K562 (cell line): ENCODE results near the gene SCG3. TPM values are rescaled to one million over a fixed set of nuclear protein-coding genes. Genes with fewer than 3 reads are reported as not detected.
A peak's percentile ranks its signal among the peaks of the same experiment; 100 is the strongest.

Experiments
- ATAC-seq: fragments of 200-7000 bp; cut with Tn5 transposase; 3 replicates; pipeline ENCODE4 v1.9.1; 2020; ENCODE audit warnings: moderate library complexity
- BruUV-seq: library from RNA; stranded (reverse); fragments of 400-500 nt; replicated peaks from 2 replicates; lab custom pipeline; 2021; lab: Mats Ljungman, UMichigan
- CTCF ChIA-PET: fragments of 300-600 bp; formaldehyde crosslinking; extraction: SDS; loops from one replicate; lab custom pipeline; 2021; ENCODE audit warnings: low intra/inter-chr PET ratio; lab: Yijun Ruan, JAX
- POLR2A ChIA-PET: fragments of 300-600, 350-650 bp; sonication (Branson Sonifier 250); formaldehyde crosslinking; extraction: SDS; loops from one replicate; lab custom pipeline; 2021; ENCODE audit warnings: antibody characterized with exemption, inconsistent platforms; lab: Yijun Ruan, JAX
- DNase-seq, 4 experiments: peaks; one replicate each; pipeline versions ENCODE4 v3.0.0 to v3.0.0-alpha.2; 2011 to 2018; ENCODE audit warnings: low spot score in 3 of 4, mixed read lengths in 3 of 4; ENCODE audit errors: extremely low read depth in 1 of 4
- FAIRE-seq: peaks from 2 replicates; lab custom pipeline; 2011; peaks lifted over from hg19 to GRCh38; lab: Jason Lieb, UNC
- H2AFZ ChIP-seq: 2 replicates; pipeline ENCODE4 v1.6.0; 2011; ENCODE audit warnings: low read depth, low read length, control low read depth, inconsistent platforms
- H3K27ac ChIP-seq: fragments of 200-600 bp; 3 replicates; pipeline ENCODE4 v1.8.0; 2011; ENCODE audit warnings: low read depth, mild to moderate bottlenecking, control low read depth, inconsistent platforms, low read length, moderate library complexity, mixed read lengths; ENCODE audit errors: extremely low read depth
- H3K27me3 ChIP-seq, 2 experiments: fragments of 300-600 bp in 1 of 2; 2 replicates in 1 of 2; 3 replicates in 1 of 2; pipeline versions ENCODE4 v1.6.0 to v1.8.0; 2011; ENCODE audit warnings: inconsistent platforms in 2 of 2, low read length in 2 of 2, mild to moderate bottlenecking in 1 of 2, mixed read lengths in 1 of 2, moderate library complexity in 1 of 2; ENCODE audit not compliant: control insufficient read depth in 2 of 2, insufficient read depth in 2 of 2
- H3K36me3 ChIP-seq: fragments of 300-600 bp; 3 replicates; pipeline ENCODE4 v1.8.0; 2011; ENCODE audit warnings: mild to moderate bottlenecking, low read length, inconsistent platforms; ENCODE audit not compliant: control insufficient read depth, insufficient read depth
- H3K4me1 ChIP-seq, 2 experiments: fragments of 200-600 bp in 1 of 2; replicated peaks in 1 of 2; 2 replicates in 1 of 2; 3 replicates in 1 of 2; pipeline versions ENCODE4 v1.5.1 to v1.8.0; 2011; ENCODE audit warnings: inconsistent platforms in 2 of 2, low read length in 2 of 2, mild to moderate bottlenecking in 1 of 2, mixed read lengths in 1 of 2, moderate library complexity in 1 of 2; ENCODE audit not compliant: control insufficient read depth in 2 of 2, insufficient read depth in 2 of 2
- H3K4me2 ChIP-seq: 2 replicates; pipeline ENCODE4 v1.6.1; 2011; ENCODE audit warnings: low read length, control low read depth, inconsistent platforms, mixed read lengths; ENCODE audit not compliant: insufficient read depth
- H3K4me3 ChIP-seq: fragments of 200-600 bp; sonication (generic), shearing (Covaris generic); 2 replicates; pipeline ENCODE4 v1.5.1; 2016; ENCODE audit warnings: control low read depth, inconsistent platforms
- H3K79me2 ChIP-seq: fragments of 200-600 bp; 3 replicates; pipeline ENCODE4 v1.8.0; 2011; ENCODE audit warnings: low read length, inconsistent platforms; ENCODE audit not compliant: control insufficient read depth, insufficient read depth
- H3K9ac ChIP-seq, 2 experiments: 2 replicates each; pipeline versions ENCODE4 v1.6.0 to v1.6.1; 2011; ENCODE audit warnings: low read depth in 2 of 2, low read length in 2 of 2, control low read depth in 1 of 2, inconsistent platforms in 1 of 2, mild to moderate bottlenecking in 1 of 2, mixed read lengths in 1 of 2; ENCODE audit not compliant: insufficient read depth in 1 of 2
- H3K9me1 ChIP-seq: one replicate; pipeline ENCODE4 v1.6.0; 2011; ENCODE audit warnings: inconsistent platforms, mild to moderate bottlenecking, low read length, moderate library complexity; ENCODE audit not compliant: control insufficient read depth, insufficient read depth
- H3K9me3 ChIP-seq: replicated peaks from 2 replicates; pipeline ENCODE4 v1.5.1; 2011; ENCODE audit warnings: low read depth, low read length, inconsistent platforms; ENCODE audit not compliant: control insufficient read depth, insufficient read depth
- H4K20me1 ChIP-seq: replicated peaks from 2 replicates; pipeline ENCODE4 v1.6.1; 2011; ENCODE audit warnings: low read length, inconsistent platforms, mixed read lengths; ENCODE audit not compliant: control insufficient read depth, insufficient read depth
- BACH1 ChIP-seq: fragments of 200-800 bp; sonication (Bioruptor generic); IDR thresholded peaks from 2 replicates; pipeline ENCODE4 v1.6.1; 2016; ENCODE audit warnings: missing genetic modification characterization, missing compliant biosample characterization
- DDX20 ChIP-seq: fragments of 450-650 bp; IDR thresholded peaks from 2 replicates; pipeline ENCODE4 v1.6.1; 2016; ENCODE audit warnings: missing genetic modification characterization, low read depth, mild to moderate bottlenecking, missing compliant biosample characterization, moderate library complexity
- E2F3 ChIP-seq: fragments of 250-450 bp; sonication (Bioruptor Pico); IDR thresholded peaks from 2 replicates; pipeline ENCODE4 v1.4.0; 2020; ENCODE audit warnings: mild to moderate bottlenecking
- ESRRB ChIP-seq: fragments of 250-450 bp; sonication (Bioruptor Pico); IDR thresholded peaks from 2 replicates; pipeline ENCODE4 v1.5.0; 2020; ENCODE audit warnings: mild to moderate bottlenecking, moderate library complexity, borderline replicate concordance
- KAT7 ChIP-seq: sonication (generic); formaldehyde crosslinking; IDR thresholded peaks from 2 replicates; pipeline ENCODE4 v1.8.0; 2022; ENCODE audit warnings: missing genetic modification reagents, mild to moderate bottlenecking, borderline replicate concordance
- MEF2D ChIP-seq: conservative IDR thresholded peaks from 2 replicates; pipeline ENCODE4 v1.6.1; 2016; ENCODE audit warnings: low read depth, missing genetic modification characterization, missing compliant biosample characterization
- MTA3 ChIP-seq: fragments of 450-650 bp; formaldehyde crosslinking; IDR thresholded peaks from 2 replicates; pipeline ENCODE4 v1.6.1; 2017; ENCODE audit warnings: mild to moderate bottlenecking, borderline replicate concordance
- NFXL1 ChIP-seq: fragments of 450-650 bp; formaldehyde crosslinking; IDR thresholded peaks from 2 replicates; pipeline ENCODE4 v1.4.0; 2021; ENCODE audit warnings: mild to moderate bottlenecking
- SRF ChIP-seq, 2 experiments: fragments of 250-450, 450-650 bp in 1 of 2; sonication (Bioruptor Pico) in 1 of 2; sonication (generic) in 1 of 2; formaldehyde crosslinking; IDR thresholded peaks; 2 replicates each; pipeline versions ENCODE4 v1.5.0 to v1.5.1; 2020 to 2022; ENCODE audit warnings: mild to moderate bottlenecking in 1 of 2, missing genetic modification reagents in 1 of 2
- TEAD1 ChIP-seq, 2 experiments: fragments of 450-650 bp in 1 of 2; sonication (generic) in 1 of 2; formaldehyde crosslinking; IDR thresholded peaks; 2 replicates each; pipeline versions ENCODE4 v1.4.0 to v1.8.0; 2020 to 2022; ENCODE audit warnings: mild to moderate bottlenecking in 2 of 2, missing genetic modification reagents in 1 of 2
- TEAD2 ChIP-seq: fragments of 450-650 bp; IDR thresholded peaks from 2 replicates; pipeline ENCODE4 v1.6.1; 2016; ENCODE audit warnings: missing genetic modification characterization, control low read depth, missing compliant biosample characterization
- ZKSCAN1 ChIP-seq: fragments of 150-350 bp; IDR thresholded peaks from 2 replicates; pipeline ENCODE4 v1.6.1; 2016; ENCODE audit warnings: low read depth, low read length
- ZKSCAN8 ChIP-seq: fragments of 200-800 bp; sonication (Bioruptor generic); IDR thresholded peaks from 2 replicates; pipeline ENCODE4 v1.6.1; 2016; ENCODE audit warnings: missing genetic modification characterization, missing compliant biosample characterization
- ZNF175 ChIP-seq: fragments of 200-800 bp; sonication (Bioruptor generic); IDR thresholded peaks from 2 replicates; pipeline ENCODE4 v1.6.1; 2016; ENCODE audit warnings: low read depth, mild to moderate bottlenecking, missing genetic modification characterization, missing compliant biosample characterization
- ZNF41 ChIP-seq: fragments of 250-450 bp; sonication (Bioruptor Pico); conservative IDR thresholded peaks from 2 replicates; pipeline ENCODE4 v1.4.0; 2020; ENCODE audit warnings: mild to moderate bottlenecking
- ZNF583 ChIP-seq: fragments of 250-450 bp; sonication (Bioruptor Pico); IDR thresholded peaks from 2 replicates; pipeline ENCODE4 v1.4.0; 2020
- ZNF586 ChIP-seq: fragments of 450-650 bp; formaldehyde crosslinking; conservative IDR thresholded peaks from 2 replicates; pipeline ENCODE4 v1.4.0; 2020; ENCODE audit warnings: mild to moderate bottlenecking, moderate library complexity
- ZNF79 ChIP-seq: fragments of 250-450 bp; sonication (Bioruptor Pico); IDR thresholded peaks from 2 replicates; pipeline ENCODE4 v1.4.0; 2020; ENCODE audit warnings: low read depth, mild to moderate bottlenecking, moderate library complexity
- WGBS: fragments of 100-300 bp; shearing (Covaris generic); methylation state at CpG from one replicate; pipeline ENCODE4 v1.1.6; 2016; ENCODE audit warnings: low coverage, mixed read lengths; ENCODE audit not compliant: insufficient coverage; ENCODE audit errors: missing lambda C conversion rate; 5-methylcytosine and 5-hydroxymethylcytosine counted together
- in situ Hi-C: fragments of 300-500 bp; cut with MboI; formaldehyde crosslinking; loops from 4 replicates; pipeline ENCODE4 v1.15.0; 2018; ENCODE audit warnings: inconsistent platforms, mixed read lengths
- intact Hi-C: fragments of 100-400 bp; cut with micrococcal nuclease; formaldehyde crosslinking; loops from 2 replicates; pipeline ENCODE4 v1.14.2; 2022
- polyA plus RNA-seq, 8 experiments: library from polyadenylated mRNA; depleted of rRNA in 4 of 8; stranded (reverse) in 5 of 8; unstranded in 3 of 8; fragments of >200 nt; fragmentation: Nextera tagmentation in 2 of 8; fragmentation: Illumina TruSeq in 1 of 8; extraction: Ambion mirVana in 2 of 8; extraction: Trizol in 1 of 8; gene quantifications; 2 replicates each; pipeline versions ENCODE4 v1.2.1 to v1.2.3, GENCODE V29; 2011 to 2014; ENCODE audit warnings: inconsistent platforms in 1 of 8, missing spikeins in 1 of 8
- total RNA-seq, 7 experiments: library from RNA; depleted of rRNA in 6 of 7; stranded (reverse); fragments of >200 nt in 6 of 7; fragmentation: Illumina TruSeq in 2 of 7; extraction: Trizol in 2 of 7; gene quantifications; 2 replicates each; pipeline versions ENCODE4 v1.2.1 to v1.2.3, GENCODE V29; 2011 to 2021; ENCODE audit warnings: low replicate concordance in 1 of 7
- TF ChIP-seq, protein P1 (sequence below): fragments of 450-650 bp; IDR thresholded peaks from 2 replicates; pipeline ENCODE4 v1.6.1; 2016; ENCODE audit warnings: missing biosample characterization, missing genetic modification characterization
- TF ChIP-seq, protein P2 (sequence below): fragments of 200-800 bp; sonication (Bioruptor generic); IDR thresholded peaks from 2 replicates; pipeline ENCODE4 v1.6.1; 2017; ENCODE audit warnings: missing genetic modification characterization, missing compliant biosample characterization

The SCG3 gene
- total and polyA plus RNA-seq, 9 of the 15 experiments (the other 6 are each of a cell fraction or from before 2014, with no cell fraction given), result 13.0 to 43.8 (median 21.0) TPM

- Histone ChIP-seq H2AFZ (peak overlapping the region; percentile 69), H3K9me3 (no peaks in the 10 kb centered on the region), H3K4me1 (peaks cover 0 to 11% of the 10 kb centered on the region in 2 experiments; a peak in 3 of 5 replicates), H3K27ac (peak overlapping the region; percentile 56; the same call in 1 of the 3 replicates), H3K4me2 (no peak overlapping the region), H3K9me1 (no peaks in the 10 kb centered on the region), H3K27me3 (no peaks in the 10 kb centered on the region), H4K20me1 (no peaks in the 10 kb centered on the region), H3K4me3 (no peak overlapping the region), H3K79me2 (no peaks in the 10 kb centered on the region), H3K9ac (no peak overlapping the region), H3K36me3 (no peaks in the 10 kb centered on the region)
- in situ Hi-C loops, result no loop called here
- BruUV-seq, result no TSS peak
- peak; percentile 79 for FAIRE-seq
- peak in 1 of 4 experiments; percentile 71 for DNase-seq
- WGBS, result 4% methylated on average over 3 of the region's 3 CpGs
- peak; percentile 56 for ATAC-seq
- POLR2A ChIA-PET, result no interaction called here
- intact Hi-C loops, result no loop called here
- CTCF ChIA-PET, result no interaction called here
- TF ChIP-seq TEAD2 (tag), result peak; percentile 87
- TF ChIP-seq, protein P1, sequence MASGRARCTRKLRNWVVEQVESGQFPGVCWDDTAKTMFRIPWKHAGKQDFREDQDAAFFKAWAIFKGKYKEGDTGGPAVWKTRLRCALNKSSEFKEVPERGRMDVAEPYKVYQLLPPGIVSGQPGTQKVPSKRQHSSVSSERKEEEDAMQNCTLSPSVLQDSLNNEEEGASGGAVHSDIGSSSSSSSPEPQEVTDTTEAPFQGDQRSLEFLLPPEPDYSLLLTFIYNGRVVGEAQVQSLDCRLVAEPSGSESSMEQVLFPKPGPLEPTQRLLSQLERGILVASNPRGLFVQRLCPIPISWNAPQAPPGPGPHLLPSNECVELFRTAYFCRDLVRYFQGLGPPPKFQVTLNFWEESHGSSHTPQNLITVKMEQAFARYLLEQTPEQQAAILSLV, result peak; percentile 93
- peak; percentile 59; the same call in 1 of the 2 replicates for TF ChIP-seq NFXL1 (CRISPR knock-in tag)
- TF ChIP-seq, protein P2, sequence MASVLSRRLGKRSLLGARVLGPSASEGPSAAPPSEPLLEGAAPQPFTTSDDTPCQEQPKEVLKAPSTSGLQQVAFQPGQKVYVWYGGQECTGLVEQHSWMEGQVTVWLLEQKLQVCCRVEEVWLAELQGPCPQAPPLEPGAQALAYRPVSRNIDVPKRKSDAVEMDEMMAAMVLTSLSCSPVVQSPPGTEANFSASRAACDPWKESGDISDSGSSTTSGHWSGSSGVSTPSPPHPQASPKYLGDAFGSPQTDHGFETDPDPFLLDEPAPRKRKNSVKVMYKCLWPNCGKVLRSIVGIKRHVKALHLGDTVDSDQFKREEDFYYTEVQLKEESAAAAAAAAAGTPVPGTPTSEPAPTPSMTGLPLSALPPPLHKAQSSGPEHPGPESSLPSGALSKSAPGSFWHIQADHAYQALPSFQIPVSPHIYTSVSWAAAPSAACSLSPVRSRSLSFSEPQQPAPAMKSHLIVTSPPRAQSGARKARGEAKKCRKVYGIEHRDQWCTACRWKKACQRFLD (CRISPR knock-in tag), result peak; percentile 96
- TF ChIP-seq ZNF586, result peak; percentile 65; the same call in 1 of the 2 replicates
- TF ChIP-seq ZKSCAN8 (CRISPR knock-in tag), result peak; percentile 53; the same call in 1 of the 2 replicates
- TF ChIP-seq ZKSCAN1, result 0 out of 2 replicates have a peak, but pooled peaks have one; percentile 45
- TF ChIP-seq MEF2D (tag), result peak; percentile 83; the same call in 1 of the 2 replicates
- TF ChIP-seq TEAD1 (CRISPR knock-in tag; IDR thresholded peaks at IDR 0.05), result 0 out of 4 replicates have a peak, but pooled peaks of 1 of the 2 experiments have one; percentile 24
- TF ChIP-seq MTA3, result 0 out of 2 replicates have a peak, but pooled peaks have one; percentile 46
- TF ChIP-seq KAT7 (CRISPR knock-in tag), result no peak
- TF ChIP-seq DDX20 (tag), result peak; percentile 95
- TF ChIP-seq ZNF79 (CRISPR knock-in tag), result peak; percentile 83
- TF ChIP-seq ZNF41 (CRISPR knock-in tag), result peak; percentile 76
- no peak for TF ChIP-seq E2F3 (CRISPR knock-in tag)
- TF ChIP-seq ZNF583 (CRISPR knock-in tag), result peak; percentile 94
- TF ChIP-seq ESRRB (CRISPR knock-in tag), result no peak
- 0 out of 4 replicates have a peak, but pooled peaks of 1 of the 2 experiments have one; percentile 10 for TF ChIP-seq SRF (CRISPR knock-in tag; IDR thresholded peaks at IDR 0.05)
- peak; percentile 70; the same call in 1 of the 2 replicates for TF ChIP-seq BACH1
- peak; percentile 96 for TF ChIP-seq ZNF175 (CRISPR knock-in tag)
Observed at GRCh38 chr15:51634591-51635198, 46.6 kb upstream of the SCG3 start.
